CD4-positive, alpha-beta T cell treated with Interleukin-2 at 100 ng/mL for 4 hours (primary cell): Measurements from ENCODE around the gene WDR93.
A peak's percentile ranks its signal among the peaks of the same experiment; 100 is the strongest.

Source experiments
- DNase-seq: peaks from one replicate; pipeline ENCODE4 v3.0.0-alpha.2; 2020; ENCODE audit warnings: low spot score

Gene WDR93

DNA sequence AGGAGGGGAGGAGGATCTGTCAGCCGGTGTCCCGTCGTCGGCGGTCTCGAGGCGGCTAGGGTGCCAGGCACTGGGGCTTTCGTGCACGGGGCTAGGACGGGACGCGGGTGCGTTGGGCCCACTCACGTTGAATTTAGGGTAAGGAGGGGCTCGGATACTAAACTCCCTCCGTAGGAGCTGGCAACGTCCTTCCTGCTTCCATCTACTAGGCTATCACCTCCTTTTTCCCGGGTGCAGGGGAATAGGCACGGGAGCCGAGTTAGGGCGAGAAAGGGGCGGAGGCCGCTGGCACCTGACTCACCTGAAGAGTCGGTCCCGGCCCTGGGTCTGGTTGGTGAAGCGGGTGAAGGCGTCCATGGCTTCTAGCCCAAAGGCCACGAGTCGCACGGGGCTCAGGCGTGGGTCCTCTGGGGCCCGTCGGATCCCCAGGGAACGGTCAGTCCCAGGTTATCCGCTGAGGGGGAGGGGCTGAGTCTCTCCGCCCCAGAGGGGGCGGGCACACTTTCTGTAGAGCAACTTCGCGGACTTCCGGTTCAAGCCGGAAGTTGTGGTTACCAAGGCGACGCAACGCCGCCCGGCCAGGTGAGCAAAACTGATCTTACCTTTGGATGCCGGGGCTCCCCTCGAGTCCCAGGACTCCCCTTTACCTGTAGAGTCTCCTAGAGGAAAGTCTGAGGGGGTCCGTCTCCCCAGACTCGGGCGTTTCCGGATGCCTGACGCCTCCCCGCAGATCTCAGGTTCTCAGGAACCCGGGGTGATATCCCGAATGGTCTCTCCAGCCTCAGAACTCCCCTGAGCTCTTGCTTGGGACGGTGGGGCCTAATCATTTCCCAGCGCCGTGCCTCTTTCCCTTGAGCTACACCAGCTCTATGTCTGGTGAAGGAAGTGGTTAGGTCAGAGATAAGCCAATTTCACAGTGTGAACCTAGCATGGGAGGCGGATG lies at the start of gene WDR93, which contains the start of gene PEX11A:
Gene WDR93, plus strand, starts transcription at position 536 of the 943 bp plus-strand sequence. CDS start 10,936 bp downstream, outside the sequence.
Gene PEX11A, minus strand, starts transcription at position 479 of the 943 bp plus-strand sequence. Its CDS starts 122 bp downstream, at position 357.
- DNase-seq = peak; percentile 74

GRCh38 chr15:89641053-89641452 lies 49.6 kb upstream of the WDR93 start:
- DNase-seq = no peak

DNA sequence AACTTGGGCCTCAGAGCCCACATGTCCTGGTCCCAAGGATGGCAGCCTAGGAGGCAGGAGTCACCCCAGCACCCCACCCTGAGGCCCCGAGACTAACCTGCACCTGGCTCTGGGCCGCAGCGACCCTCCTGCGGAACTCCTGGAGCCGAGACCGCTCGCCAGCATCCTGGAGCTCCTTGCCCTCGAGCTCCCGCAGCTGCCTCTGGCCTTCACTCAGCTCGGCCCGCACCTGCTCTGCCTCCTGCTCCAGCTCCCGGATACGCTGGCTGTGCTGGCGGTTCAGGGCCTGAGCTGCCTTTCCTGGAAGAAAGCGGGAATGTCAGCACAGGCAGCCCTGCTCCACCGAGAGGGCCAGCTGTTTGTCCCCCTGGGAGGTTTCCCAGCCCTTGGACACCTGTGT lies 48.5 kb upstream of the WDR93 start:
- no peak for DNase-seq

DNA sequence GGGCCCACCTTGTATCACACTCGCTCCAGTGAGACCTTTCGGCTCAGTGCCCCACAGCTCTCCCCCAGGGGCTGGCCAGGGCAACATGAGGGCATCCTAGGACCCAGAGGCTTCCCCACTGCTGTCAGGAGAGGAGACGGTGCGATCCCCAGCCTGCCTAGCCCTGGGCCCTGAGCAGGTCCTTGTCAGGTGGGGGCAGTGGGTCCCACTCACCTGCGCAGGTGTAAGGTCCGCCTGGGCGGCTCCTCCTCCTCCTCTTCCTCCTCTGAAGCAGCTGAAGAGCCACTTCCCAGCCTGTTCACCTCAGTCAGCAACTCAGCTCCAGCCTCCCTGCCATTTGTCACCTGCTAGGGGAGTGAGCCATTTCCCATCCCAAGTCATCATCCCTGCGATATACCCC lies 44.9 kb upstream of the WDR93 start:
- no peak for DNase-seq

DNA sequence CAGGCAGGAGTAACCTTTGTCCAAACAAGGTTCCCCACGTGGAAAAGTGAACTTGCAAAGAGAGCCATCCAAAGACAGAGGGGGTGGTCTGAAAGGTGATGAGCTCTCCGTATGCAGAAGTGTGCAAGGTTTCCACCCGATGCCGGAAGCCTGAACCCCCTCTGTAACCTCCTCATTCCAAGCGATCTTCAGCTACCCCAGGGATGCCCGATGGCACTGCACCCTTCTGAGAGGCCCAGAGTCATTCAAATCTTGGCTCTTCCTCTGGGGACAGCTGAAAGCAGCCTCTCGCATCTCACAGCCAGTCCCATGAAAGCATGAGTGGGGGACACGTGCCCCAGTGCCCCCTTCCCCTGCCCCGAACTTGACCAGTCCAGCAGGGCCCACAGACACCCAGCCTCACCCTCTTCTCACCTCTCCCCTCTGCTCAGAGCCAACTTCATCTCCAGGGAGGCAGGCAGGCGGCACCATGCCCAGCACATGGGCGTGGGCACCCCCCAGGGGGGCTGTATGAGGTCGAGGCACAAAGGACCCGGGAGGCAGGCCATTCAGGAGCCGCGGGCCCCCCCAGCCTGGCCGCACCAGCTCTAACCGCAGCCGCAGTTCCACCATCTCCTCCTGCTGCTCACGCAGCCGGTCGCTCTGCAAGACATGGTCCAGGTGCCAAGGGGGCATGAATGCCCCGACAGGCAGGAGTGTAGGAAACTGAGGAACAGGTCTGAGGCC lies 44.0 kb upstream of the WDR93 start:
- DNase-seq = no peak

GRCh38 chr15:89647191-89647851 lies 43.3 kb upstream of the WDR93 start:
- peak; percentile 52 for DNase-seq

GRCh38 chr15:89648106-89649012 lies 42.3 kb upstream of the WDR93 start:
- DNase-seq = no peak

- no peak for DNase-seq
Observed at GRCh38 chr15:89649013-89649625, 41.5 kb upstream of the WDR93 start.

DNA sequence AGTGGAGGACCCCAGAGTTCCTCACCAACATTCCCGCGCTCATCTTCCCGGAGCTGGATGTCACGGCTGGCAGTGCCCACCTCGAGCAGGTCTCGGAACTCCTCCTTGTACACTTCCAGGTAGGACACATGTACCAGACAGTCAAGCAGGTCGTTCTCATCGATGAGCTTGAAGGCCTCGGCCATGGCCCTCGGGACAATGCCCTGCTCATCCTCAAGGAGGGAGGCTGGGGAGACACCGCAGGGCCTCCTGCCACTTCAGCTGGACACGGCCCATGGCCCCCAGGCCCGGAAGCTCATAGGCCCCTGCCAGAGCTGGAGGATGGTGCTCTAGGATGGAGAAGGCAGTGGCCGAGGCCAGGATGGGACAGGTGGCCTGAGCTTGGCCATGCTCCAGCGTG lies 40.9 kb upstream of the WDR93 start:
- DNase-seq = no peak

DNA sequence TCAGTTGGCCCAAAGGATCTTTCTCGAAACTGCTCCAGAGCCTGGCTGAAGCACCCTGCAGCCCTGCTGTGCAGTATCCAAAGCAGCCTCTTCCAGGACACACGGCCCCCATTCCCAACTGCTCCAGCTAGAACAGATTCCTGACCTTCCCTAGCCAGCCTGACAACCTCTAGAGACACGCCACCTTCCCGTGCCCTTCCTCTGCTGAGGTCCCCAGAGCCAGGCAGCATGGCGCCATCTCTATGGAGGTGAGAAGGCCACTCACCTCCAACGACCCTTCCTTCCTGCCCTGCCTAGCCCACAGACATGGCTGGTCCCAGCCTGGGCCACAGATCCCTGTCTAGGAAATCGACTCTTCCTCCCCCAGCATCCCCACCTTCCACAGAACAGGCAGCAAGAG lies 38.5 kb upstream of the WDR93 start:
- DNase-seq = no peak

- DNase-seq = no peak
Observed at GRCh38 chr15:89652666-89653065, 37.9 kb upstream of the WDR93 start.

DNA sequence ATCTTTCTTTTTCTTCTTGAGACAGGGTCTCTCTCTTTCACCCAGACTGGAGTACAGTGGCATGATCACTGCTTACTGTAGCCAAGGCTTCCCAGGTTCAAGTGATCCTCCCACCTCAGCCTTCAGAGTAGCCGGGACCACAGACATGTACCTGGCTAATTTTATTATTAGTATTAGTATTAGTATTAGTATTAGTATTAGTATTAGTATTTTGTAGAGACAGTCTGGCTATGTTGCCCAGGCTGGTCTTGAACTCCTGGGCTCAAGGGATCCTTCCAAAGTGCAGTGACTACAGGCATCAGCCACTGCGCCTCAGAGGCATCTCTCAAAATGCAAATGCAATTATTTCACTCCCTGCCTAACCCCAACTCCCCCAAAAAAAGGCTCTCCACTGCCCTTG lies 37.0 kb upstream of the WDR93 start:
- no peak for DNase-seq

DNA sequence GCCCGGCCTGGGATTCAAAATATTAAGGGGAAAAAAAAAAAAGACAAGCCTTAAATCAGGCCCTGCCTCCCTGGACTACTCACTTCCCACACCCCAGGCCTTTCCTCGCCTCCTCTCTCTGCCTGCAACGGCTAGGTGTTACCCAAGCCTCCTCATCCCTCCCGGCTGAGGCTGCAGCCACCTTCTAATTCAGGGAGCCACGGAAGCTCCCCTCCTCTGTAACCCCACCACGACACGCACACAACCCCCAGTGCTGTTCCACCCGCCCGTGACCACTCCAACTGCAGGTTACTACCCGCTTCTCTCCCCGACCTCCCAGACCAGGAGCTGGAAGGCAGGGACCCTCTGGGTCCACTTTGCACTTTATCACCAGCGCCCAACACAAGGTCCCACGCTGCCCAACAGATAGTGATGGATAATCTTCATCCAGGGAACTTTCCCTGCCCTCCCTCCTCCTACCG lies 36.3 kb upstream of the WDR93 start:
- DNase-seq = no peak

- DNase-seq = no peak
Observed at GRCh38 chr15:89654847-89655805, 35.5 kb upstream of the WDR93 start, which contains the start of gene KIF7. Gene KIF7 (minus strand): TSS chr15:89655467. CDS start chr15:89652930, 2,537 bp downstream.

DNA sequence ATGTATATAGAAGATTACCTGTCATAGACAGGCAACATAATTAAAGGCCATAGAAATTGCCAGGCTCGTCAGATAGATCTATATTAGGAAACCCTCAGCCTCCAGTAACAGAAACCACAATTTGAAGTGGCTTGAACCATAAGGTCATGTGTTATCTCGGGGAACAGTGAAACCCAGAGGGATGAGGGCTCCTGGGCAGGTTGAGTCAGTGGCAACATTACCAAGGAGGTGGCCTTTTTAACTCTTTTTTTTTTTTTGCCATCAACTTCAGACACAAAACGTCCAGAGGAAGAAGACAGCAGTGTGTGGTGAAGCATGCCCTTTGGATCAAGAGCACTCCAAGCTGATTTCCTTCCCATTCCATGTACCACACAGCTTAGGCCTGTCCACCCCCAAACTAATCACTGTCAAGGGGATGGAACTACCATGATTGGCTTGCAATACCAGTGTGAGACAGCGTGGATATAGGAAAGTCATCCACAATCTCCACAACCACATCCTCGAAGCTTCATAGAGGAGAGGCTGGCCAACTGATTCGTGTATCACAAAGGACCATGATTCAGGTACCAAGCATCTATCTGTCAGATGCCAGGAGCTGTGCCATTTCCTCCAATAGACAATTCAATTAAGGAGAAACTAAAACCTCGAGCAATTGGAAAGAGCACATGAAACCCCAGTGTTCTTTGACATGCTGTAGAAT lies 34.3 kb upstream of the WDR93 start:
- DNase-seq = no peak

DNA sequence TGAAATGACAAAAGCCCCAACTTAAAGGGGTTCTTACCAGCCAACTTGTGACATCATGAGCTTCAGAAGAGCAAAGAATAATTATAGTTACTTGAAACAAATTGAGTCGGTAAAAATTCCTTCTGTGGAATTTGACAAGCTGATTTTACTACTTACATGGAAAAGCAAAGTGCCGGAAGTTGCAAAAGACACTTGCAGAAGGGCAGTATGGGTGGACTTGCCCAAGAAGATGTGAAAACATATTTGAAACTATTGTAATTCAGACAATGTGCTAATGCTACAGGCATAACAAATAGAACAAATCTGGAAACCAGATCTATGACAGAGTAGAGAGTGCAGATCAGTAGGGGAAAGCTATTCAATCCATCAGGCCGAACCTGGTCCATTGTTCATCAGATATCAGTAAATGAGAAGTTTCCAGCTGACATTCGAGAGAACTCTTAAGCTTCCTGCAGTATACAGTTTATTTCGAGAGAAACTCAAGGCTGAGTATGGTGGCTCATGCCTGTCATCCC lies 32.9 kb upstream of the WDR93 start:
- DNase-seq = no peak

DNA sequence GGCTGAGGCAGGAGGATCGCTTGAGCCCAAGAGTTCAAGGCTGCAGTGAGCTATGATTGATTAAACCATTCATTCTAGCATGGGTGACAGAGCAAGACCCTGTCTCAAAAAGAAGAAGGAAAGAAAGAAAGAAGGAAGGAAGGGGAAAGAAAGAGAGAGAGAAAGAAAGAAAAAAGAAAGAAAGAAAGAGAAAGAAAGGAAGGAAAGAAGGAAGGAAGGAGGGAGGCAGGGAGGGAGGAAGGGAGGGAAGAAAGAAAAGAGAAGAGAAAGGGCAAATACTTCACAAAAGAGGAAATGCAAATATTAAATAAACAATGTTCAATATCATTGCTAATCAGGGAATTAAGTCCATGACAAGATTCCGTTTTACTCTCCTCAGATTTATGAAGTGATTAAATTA lies 31.3 kb upstream of the WDR93 start:
- no peak for DNase-seq

GRCh38 chr15:89660556-89660955 lies 30.1 kb upstream of the WDR93 start:
- DNase-seq = no peak
